Measurements from ENCODE around the gene TMEM131. TPM values are rescaled to one million over a fixed set of nuclear protein-coding genes. Genes with fewer than 3 reads are reported as not detected.

The TMEM131 gene
- total and polyA plus RNA-seq, 2 of the 8 experiments (the other 6 are each of a cell fraction or from before 2014, with no cell fraction given): 9.7 to 22.9 TPM

DNA sequence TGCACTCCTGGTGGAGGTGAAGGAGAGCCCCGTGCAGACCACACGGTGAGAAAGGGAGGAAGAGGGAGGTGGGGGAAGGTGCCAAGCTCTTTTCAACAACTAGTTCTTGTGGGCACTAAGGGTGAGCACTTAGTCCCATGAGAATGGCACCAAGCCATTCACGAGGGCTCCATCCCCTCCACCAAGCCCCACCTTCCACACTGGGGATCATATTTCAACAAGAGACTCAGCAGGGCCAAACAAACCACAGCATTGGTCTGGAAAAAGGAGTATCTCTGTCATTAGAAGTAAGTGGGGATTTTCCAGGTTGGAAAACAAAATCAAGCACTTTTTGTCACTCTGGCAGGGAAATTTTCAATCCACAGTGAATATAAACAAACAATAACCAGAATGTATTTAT, 244.0 kb downstream of the TMEM131 start:
- TF ChIP-seq CBX5 (IDR thresholded peaks at IDR 0.05; ENCODE audit: low read depth, low read length) (no peak), RNF2 (IDR thresholded peaks at IDR 0.05; ENCODE audit: borderline replicate concordance, low read depth, low read length, missing control alignments, poor library complexity, severe bottlenecking) (no peak), POU5F1 (IDR thresholded peaks at IDR 0.05; ENCODE audit: low read depth, low read length) (no peak), SIN3A (conservative IDR thresholded peaks at IDR 0.05 in 1 of 2, IDR thresholded peaks at IDR 0.05 in 1 of 2; ENCODE audit: low read depth in 1 of 2, low read length in 2 of 2) (no peak), RFX5 (IDR thresholded peaks at IDR 0.05; ENCODE audit: borderline replicate concordance, low read depth, low read length) (no peak)
- peaks cover 0 to 8% (median under 1%) of the 10 kb centered on the region in 4 experiments; a peak in 3 of 8 replicates for H3K36me3 ChIP-seq (ENCODE audit: control insufficient read depth in 2 of 4, insufficient read depth in 4 of 4, low read length in 3 of 4)
- H3K79me1 ChIP-seq (ENCODE audit: low read depth, low read length): no peaks in the 10 kb centered on the region
- H2BK120ac ChIP-seq (replicated peaks; ENCODE audit: low read depth, low read length): peak overlapping the region; percentile 24
- ChIA-PET CTCF (ENCODE audit: partially characterized antibody) (interaction anchor here (0.9 to 4.2 kb wide), 13 partner anchors 11 to 734 kb away, joined by 3 to 33 read pairs (median 3); no protein-coding TSS in a partner anchor), POLR2A (ENCODE audit: partially characterized antibody) (no interaction called here)
- no peak overlapping the region; a peak in 1 of 8 replicates for H3K4me3 ChIP-seq (ENCODE audit: extremely low read depth in 1 of 4, insufficient read depth in 2 of 4, low read depth in 3 of 4, low read length in 4 of 4)
- H2AFZ ChIP-seq (ENCODE audit: low read length): no peak overlapping the region
- no peaks in the 10 kb centered on the region for H3K23me2 ChIP-seq (ENCODE audit: low read depth, low read length)
- H4K5ac ChIP-seq (ENCODE audit: insufficient read length, low read depth, low read length): peak overlapping the region; percentile 51
- H4K20me1 ChIP-seq (replicated peaks in 1 of 2; ENCODE audit: control insufficient read depth in 1 of 2, insufficient read depth in 2 of 2, low read length in 2 of 2): no peaks in the 10 kb centered on the region
- H2BK20ac ChIP-seq (ENCODE audit: low read length): no peak overlapping the region
- no peak overlapping the region for H3K56ac ChIP-seq (replicated peaks; ENCODE audit: insufficient read length, low read depth, low read length)
- no peak overlapping the region for H2BK15ac ChIP-seq (ENCODE audit: low read length)
- no peaks in the 10 kb centered on the region for H3K9me3 ChIP-seq (ENCODE audit: insufficient read depth in 2 of 2, low read depth in 1 of 2, low read length in 1 of 2)
- H2AK5ac ChIP-seq (ENCODE audit: low read depth, low read length): no peak overlapping the region
- H4K91ac ChIP-seq (replicated peaks; ENCODE audit: insufficient read length, low read length): no peak overlapping the region
- no peak overlapping the region for H3K27ac ChIP-seq (ENCODE audit: low read depth, low read length)
- H3K4me1 ChIP-seq (replicated peaks in 1 of 4; ENCODE audit: control insufficient read depth in 3 of 4, insufficient read depth in 4 of 4, low read length in 3 of 4): peaks cover 0 to 10% (median 3%) of the 10 kb centered on the region in 4 experiments; a peak in 4 of 7 replicates
- H2BK12ac ChIP-seq (ENCODE audit: low read depth, low read length): no peak overlapping the region; the same call in 1 of the 2 replicates
- no peak overlapping the region for H3K18ac ChIP-seq (ENCODE audit: extremely low read depth, low read length)
- H4K8ac ChIP-seq (ENCODE audit: extremely low read depth, insufficient read depth, low read length): no peak overlapping the region; the same call in 1 of the 2 replicates
- no peak overlapping the region for H2BK5ac ChIP-seq (ENCODE audit: low read depth, low read length)
- WGBS, 2 experiments (ENCODE audit: extremely low coverage in 1 of 2, insufficient coverage in 1 of 2, insufficient read length in 1 of 2, insufficient replicate concordance in 2 of 2, low coverage in 1 of 2, low lambda C conversion rate in 2 of 2, missing lambda C conversion rate in 1 of 2): 60% methylated on average over 3 of the region's 3 CpGs; no CpG with 5 or more reads in 1 of the 2 experiments
- FAIRE-seq: no peak
- no peak overlapping the region for H3K14ac ChIP-seq (ENCODE audit: insufficient read length)
- H3K4me2 ChIP-seq (ENCODE audit: insufficient read depth in 1 of 2, low read depth in 2 of 2, low read length in 2 of 2): no peak overlapping the region
- no peak overlapping the region for H3K9ac ChIP-seq (replicated peaks in 1 of 4; ENCODE audit: extremely low read depth in 1 of 4, low read depth in 3 of 4, low read length in 3 of 4)
- no peaks in the 10 kb centered on the region for H3K79me2 ChIP-seq (ENCODE audit: control insufficient read depth in 1 of 2, insufficient read depth in 2 of 2, low read length in 2 of 2)
- no peak overlapping the region for H3K4ac ChIP-seq (replicated peaks; ENCODE audit: insufficient read length, low read depth, low read length)
- no peak overlapping the region for H3K23ac ChIP-seq (ENCODE audit: insufficient read length)
- DNase-seq (ENCODE audit: low read depth in 1 of 2, low spot score in 2 of 2): no peak
- H3K27me3 ChIP-seq (replicated peaks in 1 of 4; ENCODE audit: control insufficient read depth in 3 of 4, extremely low read depth in 1 of 4, insufficient read depth in 3 of 4, low read length in 3 of 4): no peaks in the 10 kb centered on the region

Measured in H1 (cell line).